Astrocyte (in vitro differentiated cells and primary cell): ENCODE results near the gene MMP24OS. TPM values are rescaled to one million over a fixed set of nuclear protein-coding genes. Genes with fewer than 3 reads are reported as not detected.

ENCODE experiments used
- DNase-seq: peaks from one replicate; pipeline ENCODE4 v3.0.0-alpha.2; 2010; ENCODE audit warnings: low read depth
- FAIRE-seq: peaks from 2 replicates; lab custom pipeline; 2011; peaks lifted over from hg19 to GRCh38; lab: Jason Lieb, UNC
- H2AFZ ChIP-seq: 2 replicates; pipeline ENCODE4 v1.6.0; 2012; ENCODE audit warnings: low read depth, low read length, inconsistent platforms
- H3K27ac ChIP-seq: 2 replicates; pipeline ENCODE4 v1.5.1; 2011; ENCODE audit warnings: low read depth, low read length, inconsistent platforms
- H3K27me3 ChIP-seq: 2 replicates; pipeline ENCODE4 v1.6.0; 2011; ENCODE audit warnings: low read length, inconsistent platforms; ENCODE audit not compliant: insufficient read depth
- H3K36me3 ChIP-seq: 2 replicates; pipeline ENCODE4 v1.5.1; 2011; ENCODE audit warnings: low read length, inconsistent platforms; ENCODE audit not compliant: insufficient read depth
- H3K4me1 ChIP-seq: 2 replicates; pipeline ENCODE4 v1.5.1; 2011; ENCODE audit warnings: low read length, inconsistent platforms; ENCODE audit not compliant: insufficient read depth
- H3K4me2 ChIP-seq: 2 replicates; pipeline ENCODE4 v1.6.0; 2012; ENCODE audit warnings: low read length, inconsistent platforms
- H3K4me3 ChIP-seq: 2 replicates; pipeline ENCODE4 v1.5.1; 2011; ENCODE audit warnings: low read depth, mild to moderate bottlenecking, low read length, inconsistent platforms; ENCODE audit not compliant: insufficient read depth
- H3K79me2 ChIP-seq: 2 replicates; pipeline ENCODE4 v1.6.0; 2012; ENCODE audit warnings: mild to moderate bottlenecking, low read length, inconsistent platforms; ENCODE audit not compliant: insufficient read depth
- H3K9ac ChIP-seq: 2 replicates; pipeline ENCODE4 v1.6.0; 2012; ENCODE audit warnings: mild to moderate bottlenecking, low read length, inconsistent platforms
- H3K9me3 ChIP-seq: 2 replicates; pipeline ENCODE4 v1.5.1; 2012; ENCODE audit warnings: low read depth, mild to moderate bottlenecking, low read length, inconsistent platforms; ENCODE audit not compliant: insufficient read depth
- H4K20me1 ChIP-seq: 2 replicates; pipeline ENCODE4 v1.6.0; 2012; ENCODE audit warnings: low read length, inconsistent platforms; ENCODE audit not compliant: insufficient read depth
- H3K27ac Mint-ChIP-seq: one replicate; pipeline ENCODE4 v1.8.0; 2021; ENCODE audit warnings: mild to moderate bottlenecking, mixed read lengths; ENCODE audit not compliant: unreplicated experiment
- H3K27me3 Mint-ChIP-seq: one replicate; pipeline ENCODE4 v1.8.0; 2021; ENCODE audit warnings: low read depth, mixed read lengths; ENCODE audit not compliant: unreplicated experiment
- H3K36me3 Mint-ChIP-seq: one replicate; pipeline ENCODE4 v1.8.0; 2021; ENCODE audit warnings: low read depth, mixed read lengths; ENCODE audit not compliant: unreplicated experiment
- H3K4me1 Mint-ChIP-seq: one replicate; pipeline ENCODE4 v1.8.0; 2021; ENCODE audit warnings: low read depth, mixed read lengths; ENCODE audit not compliant: unreplicated experiment
- H3K4me3 Mint-ChIP-seq: one replicate; pipeline ENCODE4 v1.8.0; 2021; ENCODE audit warnings: mild to moderate bottlenecking, moderate library complexity, mixed read lengths; ENCODE audit not compliant: unreplicated experiment
- H3K9me3 Mint-ChIP-seq: one replicate; pipeline ENCODE4 v1.8.0; 2021; ENCODE audit warnings: mild to moderate bottlenecking, mixed read lengths; ENCODE audit not compliant: unreplicated experiment
- CTCF ChIP-seq: IDR thresholded peaks from 2 replicates; pipeline ENCODE4 v1.5.1; 2011; ENCODE audit warnings: low read depth, mild to moderate bottlenecking, inconsistent platforms, low read length, moderate library complexity; ENCODE audit not compliant: insufficient read depth
- EZH2 ChIP-seq: IDR thresholded peaks from 2 replicates; pipeline ENCODE4 v1.6.1; 2012; ENCODE audit warnings: mild to moderate bottlenecking, low read length, inconsistent platforms; ENCODE audit not compliant: insufficient read depth
- total RNA-seq: library from RNA; stranded (reverse); gene quantifications from 2 replicates; pipeline ENCODE4 v1.2.1, GENCODE V29; 2021

Gene MMP24OS
- total RNA-seq, 1 donor from 2014 or later = 86.5 TPM

- Mint-ChIP-seq H3K36me3 (peaks cover 21% of the 10 kb centered on the region), H3K4me3 (peak overlapping the region; percentile 95), H3K4me1 (peaks cover 15% of the 10 kb centered on the region), H3K9me3 (no peaks in the 10 kb centered on the region), H3K27ac (peak overlapping the region; percentile 96), H3K27me3 (no peaks in the 10 kb centered on the region)
- Histone ChIP-seq H3K27me3 (no peaks in the 10 kb centered on the region), H3K4me2 (peak overlapping the region; percentile 89), H3K9ac (peak overlapping the region; percentile 93), H3K79me2 (peaks cover 58% of the 10 kb centered on the region), H3K4me1 (peaks cover 18% of the 10 kb centered on the region), H3K27ac (peak overlapping the region; percentile 81), H3K4me3 (peak overlapping the region; percentile 80), H3K36me3 (peaks cover 16% of the 10 kb centered on the region), H4K20me1 (peaks cover 36% of the 10 kb centered on the region), H2AFZ (no peak overlapping the region), H3K9me3 (no peaks in the 10 kb centered on the region)
- TF ChIP-seq EZH2 (no peak), CTCF (no peak)
- FAIRE-seq (no peak), DNase-seq (no peak)
Observed at GRCh38 chr20:35283441-35284266, 5.7 kb upstream of the MMP24OS start.

GRCh38 chr20:35281506-35282101, 3.7 kb upstream of the MMP24OS start:
- TF ChIP-seq CTCF (no peak), EZH2 (no peak)
- Mint-ChIP-seq H3K9me3 (no peaks in the 10 kb centered on the region), H3K4me3 (peak overlapping the region; percentile 73), H3K36me3 (peaks cover 27% of the 10 kb centered on the region), H3K4me1 (peaks cover 26% of the 10 kb centered on the region), H3K27ac (no peak overlapping the region), H3K27me3 (no peaks in the 10 kb centered on the region)
- Histone ChIP-seq H3K4me3 (no peak overlapping the region), H4K20me1 (peaks cover 38% of the 10 kb centered on the region), H3K9ac (no peak overlapping the region), H3K9me3 (no peaks in the 10 kb centered on the region), H3K27me3 (no peaks in the 10 kb centered on the region), H3K4me2 (no peak overlapping the region), H3K4me1 (peaks cover 30% of the 10 kb centered on the region), H2AFZ (no peak overlapping the region), H3K27ac (no peak overlapping the region), H3K36me3 (peaks cover 19% of the 10 kb centered on the region), H3K79me2 (peaks cover 69% of the 10 kb centered on the region)
- FAIRE-seq = no peak
- no peak for DNase-seq

DNA sequence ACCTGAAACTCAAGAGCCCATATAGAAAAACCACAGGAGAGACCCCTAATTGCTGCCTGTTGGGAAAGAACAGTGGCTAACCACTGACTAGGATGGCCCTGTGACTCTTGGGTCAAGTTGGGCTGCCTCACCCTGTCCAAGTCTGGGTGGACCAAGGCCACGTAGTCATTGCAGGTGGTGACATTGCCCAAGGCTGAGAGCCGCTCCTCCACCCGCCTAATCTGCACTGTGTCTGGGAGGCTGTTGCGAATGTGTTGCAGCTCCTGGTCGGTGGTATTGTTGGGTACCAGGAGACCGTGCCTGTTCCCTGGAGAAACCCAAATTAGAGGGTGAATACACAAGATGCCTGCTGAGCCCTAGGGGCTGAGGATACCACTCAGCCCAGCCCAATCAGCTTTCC, 2.6 kb upstream of the MMP24OS start:
- Histone ChIP-seq H2AFZ (no peak overlapping the region), H3K4me1 (peaks cover 34% of the 10 kb centered on the region), H3K27me3 (no peaks in the 10 kb centered on the region), H3K9ac (no peak overlapping the region), H4K20me1 (peaks cover 38% of the 10 kb centered on the region), H3K4me2 (no peak overlapping the region), H3K79me2 (peaks cover 80% of the 10 kb centered on the region), H3K9me3 (no peaks in the 10 kb centered on the region), H3K36me3 (peaks cover 22% of the 10 kb centered on the region), H3K27ac (no peak overlapping the region), H3K4me3 (no peak overlapping the region)
- Mint-ChIP-seq H3K4me3 (peak overlapping the region; percentile 65), H3K4me1 (peaks cover 28% of the 10 kb centered on the region), H3K9me3 (no peaks in the 10 kb centered on the region), H3K27ac (no peak overlapping the region), H3K27me3 (no peaks in the 10 kb centered on the region), H3K36me3 (peaks cover 27% of the 10 kb centered on the region)
- DNase-seq (no peak), FAIRE-seq (no peak)
- TF ChIP-seq CTCF (no peak), EZH2 (no peak)
